ENCODE measurements around the gene TACR2. TPM values are rescaled to one million over a fixed set of nuclear protein-coding genes. Genes with fewer than 3 reads are reported as not detected.

TACR2 gene
- total RNA-seq, 1 experiment from 2014 or later: 0.21 TPM

DNA sequence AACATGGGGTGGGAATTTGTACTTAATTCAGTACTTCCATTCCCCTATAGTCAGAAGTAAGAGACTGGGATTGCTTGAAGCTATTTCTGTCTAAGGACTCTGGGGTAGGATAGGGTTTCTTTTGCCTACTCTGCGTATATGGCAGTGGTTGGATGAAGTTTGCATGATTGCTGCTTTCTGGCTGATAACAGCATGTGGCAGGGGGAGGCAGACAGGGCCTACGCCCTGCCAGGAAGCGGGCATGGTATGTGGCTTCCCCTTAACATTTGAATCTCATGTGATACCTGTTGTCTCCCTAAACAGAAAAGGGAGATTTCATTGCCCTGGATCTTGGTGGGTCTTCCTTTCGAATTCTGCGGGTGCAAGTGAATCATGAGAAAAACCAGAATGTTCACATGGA, 57.1 kb downstream of the TACR2 start:
- H3K27ac ChIP-seq (ENCODE audit: low read length): no peak overlapping the region
- intact Hi-C loops (cut with micrococcal nuclease; ENCODE audit: unreplicated experiment): no loop called here
- POLR2A ChIA-PET: no interaction called here

GRCh38 chr10:69359148-69359547, 57.6 kb downstream of the TACR2 start:
- Histone ChIP-seq H3K27ac (ENCODE audit: low read length) (no peak overlapping the region), H3K36me3 (ENCODE audit: control insufficient read depth, insufficient read depth, low read length) (no peaks in the 10 kb centered on the region), H3K27me3 (ENCODE audit: control insufficient read depth, insufficient read depth, low read length) (no peaks in the 10 kb centered on the region), H3K4me3 (ENCODE audit: low read depth in 2 of 2, low read length in 2 of 2) (no peak overlapping the region), H3K4me1 (ENCODE audit: control insufficient read depth, insufficient read depth, low read length) (peaks cover 13% of the 10 kb centered on the region), H3K9me3 (ENCODE audit: control insufficient read depth, insufficient read depth, low read depth, low read length) (no peaks in the 10 kb centered on the region)
- ATAC-seq: no peak
- CTCF ChIA-PET: no interaction called here
- POLR2A ChIA-PET: interaction anchor here (0.7 kb wide), 1 partner anchor 418 kb away, joined by 8 read pairs; no protein-coding TSS in a partner anchor
- TF ChIP-seq TCF7L2 (IDR thresholded peaks at IDR 0.05; ENCODE audit: low read depth, low read length) (no peak), SIN3A (IDR thresholded peaks at IDR 0.05; ENCODE audit: borderline replicate concordance, insufficient read depth, low read depth, low read length) (no peak)
- in situ Hi-C loops (cut with HindIII; ENCODE audit: low pct_unique_long_range_greater_than_20kb, low sequenced_read_pairs): no loop called here
- BruUV-seq (replicated peaks): no TSS peak
- intact Hi-C loops (cut with micrococcal nuclease; ENCODE audit: unreplicated experiment): no loop called here
- DNase-seq (ENCODE audit: low read depth, low spot score): no peak

More for the DNA sequence above, 57.1 kb downstream of the TACR2 start:
- no TSS peak for BruUV-seq (replicated peaks)
- in situ Hi-C loops (cut with HindIII; ENCODE audit: low pct_unique_long_range_greater_than_20kb, low sequenced_read_pairs): no loop called here
- Histone ChIP-seq H3K9me3 (ENCODE audit: control insufficient read depth, insufficient read depth, low read depth, low read length) (no peaks in the 10 kb centered on the region), H3K36me3 (ENCODE audit: control insufficient read depth, insufficient read depth, low read length) (no peaks in the 10 kb centered on the region), H3K4me1 (ENCODE audit: control insufficient read depth, insufficient read depth, low read length) (peaks cover 13% of the 10 kb centered on the region), H3K4me3 (ENCODE audit: low read depth in 2 of 2, low read length in 2 of 2) (no peak overlapping the region), H3K27me3 (ENCODE audit: control insufficient read depth, insufficient read depth, low read length) (no peaks in the 10 kb centered on the region)
- ATAC-seq (no peak), DNase-seq (ENCODE audit: low read depth, low spot score) (no peak)
- CTCF ChIA-PET: no interaction called here
- TF ChIP-seq TCF7L2 (IDR thresholded peaks at IDR 0.05; ENCODE audit: low read depth, low read length): no peak
- TF ChIP-seq POLR2AphosphoS5 (IDR thresholded peaks at IDR 0.05; ENCODE audit: low read depth, low read length): no peak
- no peak for TF ChIP-seq SIN3A (IDR thresholded peaks at IDR 0.05; ENCODE audit: borderline replicate concordance, insufficient read depth, low read depth, low read length)

GRCh38 chr10:69358148-69358795, 58.4 kb downstream of the TACR2 start:
- TF ChIP-seq TCF7L2 (IDR thresholded peaks at IDR 0.05; ENCODE audit: low read depth, low read length) (no peak), SIN3A (IDR thresholded peaks at IDR 0.05; ENCODE audit: borderline replicate concordance, insufficient read depth, low read depth, low read length) (no peak), POLR2AphosphoS5 (IDR thresholded peaks at IDR 0.05; ENCODE audit: low read depth, low read length) (no peak), CTCF (IDR thresholded peaks at IDR 0.05) (no peak)
- TF ChIP-seq, protein P1, sequence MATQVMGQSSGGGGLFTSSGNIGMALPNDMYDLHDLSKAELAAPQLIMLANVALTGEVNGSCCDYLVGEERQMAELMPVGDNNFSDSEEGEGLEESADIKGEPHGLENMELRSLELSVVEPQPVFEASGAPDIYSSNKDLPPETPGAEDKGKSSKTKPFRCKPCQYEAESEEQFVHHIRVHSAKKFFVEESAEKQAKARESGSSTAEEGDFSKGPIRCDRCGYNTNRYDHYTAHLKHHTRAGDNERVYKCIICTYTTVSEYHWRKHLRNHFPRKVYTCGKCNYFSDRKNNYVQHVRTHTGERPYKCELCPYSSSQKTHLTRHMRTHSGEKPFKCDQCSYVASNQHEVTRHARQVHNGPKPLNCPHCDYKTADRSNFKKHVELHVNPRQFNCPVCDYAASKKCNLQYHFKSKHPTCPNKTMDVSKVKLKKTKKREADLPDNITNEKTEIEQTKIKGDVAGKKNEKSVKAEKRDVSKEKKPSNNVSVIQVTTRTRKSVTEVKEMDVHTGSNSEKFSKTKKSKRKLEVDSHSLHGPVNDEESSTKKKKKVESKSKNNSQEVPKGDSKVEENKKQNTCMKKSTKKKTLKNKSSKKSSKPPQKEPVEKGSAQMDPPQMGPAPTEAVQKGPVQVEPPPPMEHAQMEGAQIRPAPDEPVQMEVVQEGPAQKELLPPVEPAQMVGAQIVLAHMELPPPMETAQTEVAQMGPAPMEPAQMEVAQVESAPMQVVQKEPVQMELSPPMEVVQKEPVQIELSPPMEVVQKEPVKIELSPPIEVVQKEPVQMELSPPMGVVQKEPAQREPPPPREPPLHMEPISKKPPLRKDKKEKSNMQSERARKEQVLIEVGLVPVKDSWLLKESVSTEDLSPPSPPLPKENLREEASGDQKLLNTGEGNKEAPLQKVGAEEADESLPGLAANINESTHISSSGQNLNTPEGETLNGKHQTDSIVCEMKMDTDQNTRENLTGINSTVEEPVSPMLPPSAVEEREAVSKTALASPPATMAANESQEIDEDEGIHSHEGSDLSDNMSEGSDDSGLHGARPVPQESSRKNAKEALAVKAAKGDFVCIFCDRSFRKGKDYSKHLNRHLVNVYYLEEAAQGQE (IDR thresholded peaks at IDR 0.05; ENCODE audit: insufficient read depth in 1 of 2, low read depth in 2 of 2, low read length in 1 of 2): no peak
- H3K9me3 ChIP-seq (ENCODE audit: control insufficient read depth, insufficient read depth, low read depth, low read length): no peaks in the 10 kb centered on the region
- H3K27ac ChIP-seq (ENCODE audit: low read length): no peak overlapping the region
- H3K4me3 ChIP-seq (ENCODE audit: low read depth in 2 of 2, low read length in 2 of 2): no peak overlapping the region
- DNase-seq (ENCODE audit: low read depth, low spot score): no peak
- no peaks in the 10 kb centered on the region for H3K36me3 ChIP-seq (ENCODE audit: control insufficient read depth, insufficient read depth, low read length)
- ATAC-seq: no peak
- BruUV-seq (replicated peaks): no TSS peak
- ChIA-PET CTCF (no interaction called here), POLR2A (no interaction called here)
- intact Hi-C loops (cut with micrococcal nuclease; ENCODE audit: unreplicated experiment) (no loop called here), in situ Hi-C loops (cut with HindIII; ENCODE audit: low pct_unique_long_range_greater_than_20kb, low sequenced_read_pairs) (no loop called here)
- peaks cover 13% of the 10 kb centered on the region for H3K4me1 ChIP-seq (ENCODE audit: control insufficient read depth, insufficient read depth, low read length)
- no peaks in the 10 kb centered on the region for H3K27me3 ChIP-seq (ENCODE audit: control insufficient read depth, insufficient read depth, low read length)

Data from Panc1 (cell line).